ENCODE measurements around the gene TIMM10B. TPM values are rescaled to one million over a fixed set of nuclear protein-coding genes. Genes with fewer than 3 reads are reported as not detected.

Gene TIMM10B
- total RNA-seq, 4 donors from 2014 or later = 17.0 to 40.2 (median 29.6) TPM

GRCh38 chr11:6448574-6448973 is 32.7 kb upstream of the TIMM10B start:
- H3K4me1 ChIP-seq = no peaks in the 10 kb centered on the region
- no peak for DNase-seq
- H3K36me3 ChIP-seq = peaks cover 7 to 58% (median 12%) of the 10 kb centered on the region in 3 donors
- TF ChIP-seq POLR2A (IDR thresholded peaks at IDR 0.05) = no peak
- TF ChIP-seq CTCF (IDR thresholded peaks at IDR 0.05) = no peak
- H3K9me3 ChIP-seq = no peaks in the 10 kb centered on the region
- H3K27ac ChIP-seq = no peak overlapping the region
- H3K27me3 ChIP-seq = no peaks in the 10 kb centered on the region
- H3K4me3 ChIP-seq = no peak overlapping the region
- 80% methylated on average over 1 of the region's 3 CpGs; no CpG with 5 or more reads in 1 of the 2 donors for WGBS, 2 donors
- intact Hi-C loops (cut with DNase I) = loop anchor here (10.0 kb wide), 1 partner anchor 56 kb away; no protein-coding TSS in a partner anchor

GRCh38 chr11:6452219-6452618 is 29.1 kb upstream of the TIMM10B start:
- Histone ChIP-seq H3K4me3 (no peak overlapping the region), H3K27me3 (no peaks in the 10 kb centered on the region), H3K9me3 (no peaks in the 10 kb centered on the region), H3K27ac (no peak overlapping the region), H3K4me1 (no peaks in the 10 kb centered on the region), H3K36me3 (peaks cover 25 to 94% (median 32%) of the 10 kb centered on the region in 3 donors)
- intact Hi-C loops (cut with DNase I) = no loop called here
- 42 to 78% methylated on average over 1 to 3 of the region's 3 CpGs for WGBS, 2 donors
- TF ChIP-seq CTCF (IDR thresholded peaks at IDR 0.05) (no peak), POLR2A (IDR thresholded peaks at IDR 0.05) (no peak)
- DNase-seq = no peak

GRCh38 chr11:6453152-6453551 is 28.1 kb upstream of the TIMM10B start:
- WGBS, 2 donors = 91 to 95% methylated on average over 2 of the region's 2 CpGs
- intact Hi-C loops (cut with DNase I) = no loop called here
- no peak for DNase-seq
- no peak for TF ChIP-seq POLR2A (IDR thresholded peaks at IDR 0.05)
- TF ChIP-seq CTCF (IDR thresholded peaks at IDR 0.05) = no peak
- Histone ChIP-seq H3K27ac (no peak overlapping the region), H3K36me3 (peaks cover 31 to 96% (median 40%) of the 10 kb centered on the region in 3 donors), H3K4me3 (no peak overlapping the region), H3K27me3 (no peaks in the 10 kb centered on the region), H3K9me3 (no peaks in the 10 kb centered on the region), H3K4me1 (no peaks in the 10 kb centered on the region)

GRCh38 chr11:6455070-6455469 is 26.2 kb upstream of the TIMM10B start:
- peaks cover 32 to 96% (median 40%) of the 10 kb centered on the region in 3 donors for H3K36me3 ChIP-seq
- intact Hi-C loops (cut with DNase I) = no loop called here

More at GRCh38 chr11:6455070-6455469, 26.2 kb upstream of the TIMM10B start:
- Histone ChIP-seq H3K4me1 (no peaks in the 10 kb centered on the region), H3K4me3 (no peak overlapping the region), H3K27me3 (no peaks in the 10 kb centered on the region), H3K9me3 (no peaks in the 10 kb centered on the region), H3K27ac (no peak overlapping the region)
- TF ChIP-seq POLR2A (IDR thresholded peaks at IDR 0.05) = no peak
- no peak for TF ChIP-seq CTCF (IDR thresholded peaks at IDR 0.05)
- DNase-seq = no peak
- 57 to 81% methylated on average over 2 of the region's 2 CpGs for WGBS, 2 donors

Measured in esophagus squamous epithelium (tissue), 5 donors.